H1 (cell line): ENCODE measurements around the gene ZSWIM6. TPM values are rescaled to one million over a fixed set of nuclear protein-coding genes. Genes with fewer than 3 reads are reported as not detected.

ENCODE experiments used
- CTCF ChIA-PET: fragments of 300-600 bp; sonication (Branson Sonifier 250); formaldehyde crosslinking; loops from one replicate; lab custom pipeline; 2021; ENCODE audit not compliant: partially characterized antibody; lab: Charles Lee
- POLR2A ChIA-PET: fragments of 300-600 bp; sonication (Branson Sonifier 250); formaldehyde crosslinking; loops from one replicate; lab custom pipeline; 2021; ENCODE audit warnings: inconsistent platforms; ENCODE audit not compliant: partially characterized antibody; lab: Charles Lee
- DNase-seq, 2 experiments: peaks; one replicate each; pipeline versions ENCODE4 v3.0.0 to v3.0.0-alpha.2; 2010 to 2022; ENCODE audit warnings: low spot score in 2 of 2, low read depth in 1 of 2, mixed read lengths in 1 of 2
- FAIRE-seq: peaks from 2 replicates; lab custom pipeline; 2011; peaks lifted over from hg19 to GRCh38; lab: Jason Lieb, UNC
- H2AFZ ChIP-seq: 2 replicates; pipeline ENCODE4 v1.8.1; 2012; ENCODE audit warnings: low read length, inconsistent platforms
- H2AK5ac ChIP-seq: 2 replicates; pipeline ENCODE4 v1.6.1; 2013; ENCODE audit warnings: low read depth, low read length
- H2BK120ac ChIP-seq: replicated peaks from 2 replicates; pipeline ENCODE3; 2013; ENCODE audit warnings: low read depth, low read length, inconsistent platforms
- H2BK12ac ChIP-seq: 2 replicates; pipeline ENCODE4 v1.6.1; 2013; ENCODE audit warnings: low read depth, low read length
- H2BK15ac ChIP-seq: 2 replicates; pipeline ENCODE4 v1.6.1; 2013; ENCODE audit warnings: low read length
- H2BK20ac ChIP-seq: 2 replicates; pipeline ENCODE4 v1.6.1; 2013; ENCODE audit warnings: low read length
- H2BK5ac ChIP-seq: 2 replicates; pipeline ENCODE4 v1.6.1; 2013; ENCODE audit warnings: low read depth, low read length
- H3K14ac ChIP-seq: 2 replicates; pipeline ENCODE4 v1.6.1; 2013; ENCODE audit warnings: inconsistent platforms; ENCODE audit not compliant: insufficient read length
- H3K18ac ChIP-seq: 2 replicates; pipeline ENCODE4 v1.6.1; 2013; ENCODE audit warnings: low read length; ENCODE audit errors: extremely low read depth
- H3K23ac ChIP-seq: 2 replicates; pipeline ENCODE4 v1.6.1; 2013; ENCODE audit warnings: inconsistent platforms; ENCODE audit not compliant: insufficient read length
- H3K23me2 ChIP-seq: 2 replicates; pipeline ENCODE4 v1.6.1; 2013; ENCODE audit warnings: low read depth, low read length
- H3K27ac ChIP-seq: 2 replicates; pipeline ENCODE4 v1.6.1; 2011; ENCODE audit warnings: low read depth, low read length, inconsistent platforms
- H3K27me3 ChIP-seq, 4 experiments: replicated peaks in 1 of 4; 1 replicate in 1 of 4; 2 replicates in 3 of 4; pipeline versions ENCODE4 v1.6.1 to v1.8.1; 2011 to 2013; ENCODE audit warnings: low read length in 3 of 4, mild to moderate bottlenecking in 3 of 4, inconsistent platforms in 2 of 4, mixed read lengths in 2 of 4, moderate library complexity in 1 of 4; ENCODE audit not compliant: control insufficient read depth in 3 of 4, insufficient read depth in 3 of 4; ENCODE audit errors: extremely low read depth in 1 of 4
- H3K36me3 ChIP-seq, 4 experiments: 2 replicates each; pipeline versions ENCODE4 v1.6.1 to v1.8.1; 2011 to 2013; ENCODE audit warnings: mild to moderate bottlenecking in 4 of 4, low read length in 3 of 4, moderate library complexity in 2 of 4, control low read depth in 1 of 4, inconsistent platforms in 1 of 4; ENCODE audit not compliant: insufficient read depth in 4 of 4, control insufficient read depth in 2 of 4
- H3K4ac ChIP-seq: replicated peaks from 2 replicates; pipeline ENCODE3; 2013; ENCODE audit warnings: low read length, low read depth, mixed read lengths, inconsistent platforms; ENCODE audit not compliant: insufficient read length
- H3K4me1 ChIP-seq, 4 experiments: replicated peaks in 1 of 4; 1 replicate in 1 of 4; 2 replicates in 3 of 4; pipeline versions ENCODE4 v1.6.1 to v1.8.1; 2011 to 2013; ENCODE audit warnings: low read length in 3 of 4, inconsistent platforms in 2 of 4, mixed read lengths in 1 of 4; ENCODE audit not compliant: insufficient read depth in 4 of 4, control insufficient read depth in 3 of 4
- H3K4me2 ChIP-seq, 2 experiments: 2 replicates each; pipeline versions ENCODE4 v1.6.1 to v1.8.1; 2011 to 2013; ENCODE audit warnings: low read depth in 2 of 2, low read length in 2 of 2, control low read depth in 1 of 2, inconsistent platforms in 1 of 2, mild to moderate bottlenecking in 1 of 2; ENCODE audit not compliant: insufficient read depth in 1 of 2
- H3K4me3 ChIP-seq, 4 experiments: fragments of 200-600, 300-600 bp in 1 of 4; sonication (generic), shearing (Covaris generic), sonication (Bioruptor Twin) in 1 of 4; 2 replicates each; pipeline versions ENCODE4 v1.5.1 to v1.8.1; 2011 to 2016; ENCODE audit warnings: low read length in 4 of 4, low read depth in 3 of 4, control low read depth in 2 of 4, inconsistent platforms in 2 of 4, mild to moderate bottlenecking in 2 of 4, mixed read lengths in 1 of 4, moderate library complexity in 1 of 4; ENCODE audit not compliant: insufficient read depth in 2 of 4; ENCODE audit errors: extremely low read depth in 1 of 4
- H3K56ac ChIP-seq: replicated peaks from 2 replicates; pipeline ENCODE3; 2013; ENCODE audit warnings: low read depth, mild to moderate bottlenecking, mixed read lengths, low read length, inconsistent platforms; ENCODE audit not compliant: insufficient read length
- H3K79me1 ChIP-seq: 2 replicates; pipeline ENCODE4 v1.6.1; 2013; ENCODE audit warnings: low read depth, low read length, control low read depth
- H3K79me2 ChIP-seq, 2 experiments: 2 replicates each; pipeline versions ENCODE4 v1.6.1 to v1.8.1; 2012 to 2013; ENCODE audit warnings: low read length in 2 of 2, mild to moderate bottlenecking in 2 of 2, inconsistent platforms in 1 of 2; ENCODE audit not compliant: insufficient read depth in 2 of 2, control insufficient read depth in 1 of 2
- H3K9ac ChIP-seq, 4 experiments: replicated peaks in 1 of 4; 1 replicate in 1 of 4; 2 replicates in 3 of 4; pipeline versions ENCODE4 v1.6.1 to v1.8.1; 2011 to 2013; ENCODE audit warnings: low read depth in 3 of 4, low read length in 3 of 4, control low read depth in 2 of 4, mild to moderate bottlenecking in 2 of 4, moderate library complexity in 2 of 4, inconsistent platforms in 1 of 4; ENCODE audit errors: extremely low read depth in 1 of 4
- H3K9me3 ChIP-seq, 2 experiments: 2 replicates each; pipeline versions ENCODE4 v1.6.1 to v1.8.1; 2012 to 2013; ENCODE audit warnings: mild to moderate bottlenecking in 2 of 2, moderate library complexity in 2 of 2, control low read depth in 1 of 2, inconsistent platforms in 1 of 2, low read depth in 1 of 2, low read length in 1 of 2, mixed read lengths in 1 of 2; ENCODE audit not compliant: insufficient read depth in 2 of 2
- H4K20me1 ChIP-seq, 2 experiments: replicated peaks in 1 of 2; 2 replicates each; pipeline versions ENCODE3 to v1.8.1; 2011 to 2013; ENCODE audit warnings: inconsistent platforms in 2 of 2, low read length in 2 of 2, mild to moderate bottlenecking in 1 of 2; ENCODE audit not compliant: insufficient read depth in 2 of 2, control insufficient read depth in 1 of 2
- H4K5ac ChIP-seq: 2 replicates; pipeline ENCODE4 v1.6.1; 2013; ENCODE audit warnings: low read length, low read depth, mixed read lengths, inconsistent platforms; ENCODE audit not compliant: insufficient read length
- H4K8ac ChIP-seq: 2 replicates; pipeline ENCODE4 v1.8.0; 2013; ENCODE audit warnings: mild to moderate bottlenecking, moderate library complexity, low read length, inconsistent platforms; ENCODE audit not compliant: insufficient read depth; ENCODE audit errors: extremely low read depth
- H4K91ac ChIP-seq: replicated peaks from 2 replicates; pipeline ENCODE3; 2013; ENCODE audit warnings: low read length, mixed read lengths, inconsistent platforms; ENCODE audit not compliant: insufficient read length
- ASH2L ChIP-seq: fragments of 200-600, 300-600 bp; sonication (generic); IDR thresholded peaks from one replicate; pipeline ENCODE4 v1.7.1; 2017; ENCODE audit warnings: low read length
- CBX8 ChIP-seq: fragments of 300-800, 300-1000 bp; sonication (generic); IDR thresholded peaks from 2 replicates; pipeline ENCODE4 v1.7.1; 2016; ENCODE audit warnings: low read depth, low read length, borderline replicate concordance
- EGR1 ChIP-seq: IDR thresholded peaks from 2 replicates; pipeline ENCODE4 v1.6.1; 2011; ENCODE audit warnings: low read depth, low read length, borderline replicate concordance
- EZH2 ChIP-seq: fragments of 200-600 bp; sonication (generic); IDR thresholded peaks from 2 replicates; pipeline ENCODE4 v1.7.1; 2012; ENCODE audit warnings: low read depth, mild to moderate bottlenecking, moderate library complexity, low read length, inconsistent platforms; ENCODE audit not compliant: severe bottlenecking
- MAX ChIP-seq: IDR thresholded peaks from 2 replicates; pipeline ENCODE4 v1.6.1; 2012; ENCODE audit warnings: inconsistent platforms
- NRF1 ChIP-seq: IDR thresholded peaks from 2 replicates; pipeline ENCODE4 v1.6.1; 2011; ENCODE audit warnings: mild to moderate bottlenecking, low read depth, low read length, improper control_type of control experiment
- POU5F1 ChIP-seq: IDR thresholded peaks from 2 replicates; pipeline ENCODE4 v1.6.1; 2011; ENCODE audit warnings: low read depth, mild to moderate bottlenecking, low read length, moderate library complexity
- TAF1 ChIP-seq: IDR thresholded peaks from 2 replicates; pipeline ENCODE4 v1.6.1; 2011; ENCODE audit warnings: mild to moderate bottlenecking, low read depth, low read length
- TEAD4 ChIP-seq: IDR thresholded peaks from 2 replicates; pipeline ENCODE4 v1.6.1; 2012; ENCODE audit warnings: low read depth, low read length, inconsistent platforms, mixed read lengths
- WGBS, 2 experiments: shearing (Covaris generic) in 1 of 2; methylation state at CpG; one replicate each; pipeline versions ENCODE4 v1.1.6 to v1.1.7; 2013 to 2015; ENCODE audit warnings: low lambda C conversion rate in 2 of 2, mixed read lengths in 2 of 2, inconsistent platforms in 1 of 2, low coverage in 1 of 2, missing lambda C conversion rate in 1 of 2; ENCODE audit not compliant: insufficient replicate concordance in 2 of 2, insufficient coverage in 1 of 2, insufficient read length in 1 of 2; ENCODE audit errors: extremely low coverage in 1 of 2, missing lambda C conversion rate in 1 of 2; 5-methylcytosine and 5-hydroxymethylcytosine counted together
- polyA plus RNA-seq, 7 experiments: library from polyadenylated mRNA; depleted of rRNA in 3 of 7; stranded (reverse) in 5 of 7; unstranded in 2 of 7; fragments of >200 nt in 5 of 7; fragments of 200-250 nt in 2 of 7; gene quantifications; 1 replicate in 5 of 7; 2 replicates in 1 of 7; 4 replicates in 1 of 7; pipeline versions ENCODE4 v1.2.1 to v1.2.3, GENCODE V29; 2011 to 2013; ENCODE audit warnings: missing spikeins in 2 of 7, mixed read lengths in 2 of 7
- total RNA-seq: library from RNA; stranded (reverse); fragmentation: NEBNext Ultra II Directional; extraction: Animal tissue kit (Norgen Biotek cat#: 25700); gene quantifications from 2 replicates; pipeline ENCODE4 v1.2.1, GENCODE V29; 2021

ZSWIM6 gene
- total and polyA plus RNA-seq, 2 of the 8 experiments (the other 6 are each of a cell fraction or from before 2014, with no cell fraction given) = 7.9 to 12.4 TPM

- TF ChIP-seq TAF1 = no peak
- no peak for TF ChIP-seq NRF1
- TF ChIP-seq TEAD4 = no peak
- TF ChIP-seq ASH2L = no peak
- TF ChIP-seq EZH2 = no peak
- no peak for TF ChIP-seq CBX8
- TF ChIP-seq MAX = no peak
- TF ChIP-seq POU5F1 = no peak
- no peak for TF ChIP-seq EGR1
- FAIRE-seq = no peak
- WGBS, 2 experiments = 97% methylated on average over 2 of the region's 2 CpGs; no CpG with 5 or more reads in 1 of the 2 experiments
These were observed 191.0 kb downstream of the ZSWIM6 start for GRCh38 chr5:61523073-61523472.

More at GRCh38 chr5:61523073-61523472, 191.0 kb downstream of the ZSWIM6 start:
- no peak overlapping the region for H3K4me3 ChIP-seq
- H4K5ac ChIP-seq = no peak overlapping the region
- H3K18ac ChIP-seq = no peak overlapping the region
- H3K79me2 ChIP-seq = no peaks in the 10 kb centered on the region
- H2BK5ac ChIP-seq = no peak overlapping the region
- ChIA-PET CTCF (interaction anchor here (1.1 to 2.1 kb wide), 2 partner anchors 15 to 136 kb away, joined by 3 to 7 read pairs; no protein-coding TSS in a partner anchor), POLR2A (no interaction called here)
- no peak for DNase-seq
- no peak overlapping the region for H3K9ac ChIP-seq
- no peaks in the 10 kb centered on the region for H3K23me2 ChIP-seq
- H3K4me1 ChIP-seq = peaks cover 0 to 2% (median 0%) of the 10 kb centered on the region in 4 experiments; a peak in 1 of 7 replicates
- H4K8ac ChIP-seq = no peak overlapping the region
- no peak overlapping the region for H2BK20ac ChIP-seq
- H3K79me1 ChIP-seq = no peaks in the 10 kb centered on the region; the same call in 1 of the 2 replicates
- H2BK12ac ChIP-seq = no peak overlapping the region
- peaks cover 0 to 2% of the 10 kb centered on the region in 2 experiments for H4K20me1 ChIP-seq
- no peak overlapping the region for H2AFZ ChIP-seq
- H3K4ac ChIP-seq = no peak overlapping the region
- H2AK5ac ChIP-seq = no peak overlapping the region
- H2BK120ac ChIP-seq = no peak overlapping the region
- no peaks in the 10 kb centered on the region; a peak in 1 of 8 replicates for H3K36me3 ChIP-seq
- H3K23ac ChIP-seq = no peak overlapping the region
- H4K91ac ChIP-seq = no peak overlapping the region
- H3K27ac ChIP-seq = no peak overlapping the region
- H3K56ac ChIP-seq = no peak overlapping the region
- no peaks in the 10 kb centered on the region for H3K27me3 ChIP-seq
- H2BK15ac ChIP-seq = no peak overlapping the region
- no peak overlapping the region for H3K4me2 ChIP-seq
- H3K9me3 ChIP-seq = no peaks in the 10 kb centered on the region
- no peak overlapping the region for H3K14ac ChIP-seq
